K562 (cell line): ENCODE measurements around the gene LEPR. TPM values are rescaled to one million over a fixed set of nuclear protein-coding genes. Genes with fewer than 3 reads are reported as not detected.

ENCODE experiments used
- ATAC-seq: fragments of 200-7000 bp; cut with Tn5 transposase; 3 replicates; pipeline ENCODE4 v1.9.1; 2020; ENCODE audit warnings: moderate library complexity
- BruUV-seq: library from RNA; stranded (reverse); fragments of 400-500 nt; replicated peaks from 2 replicates; lab custom pipeline; 2021; lab: Mats Ljungman, UMichigan
- CTCF ChIA-PET: fragments of 300-600 bp; formaldehyde crosslinking; extraction: SDS; loops from one replicate; lab custom pipeline; 2021; ENCODE audit warnings: low intra/inter-chr PET ratio; lab: Yijun Ruan, JAX
- POLR2A ChIA-PET: fragments of 300-600, 350-650 bp; sonication (Branson Sonifier 250); formaldehyde crosslinking; extraction: SDS; loops from one replicate; lab custom pipeline; 2021; ENCODE audit warnings: antibody characterized with exemption, inconsistent platforms; lab: Yijun Ruan, JAX
- DNase-seq, 4 experiments: peaks; one replicate each; pipeline versions ENCODE4 v3.0.0 to v3.0.0-alpha.2; 2011 to 2018; ENCODE audit warnings: low spot score in 3 of 4, mixed read lengths in 3 of 4; ENCODE audit errors: extremely low read depth in 1 of 4
- FAIRE-seq: peaks from 2 replicates; lab custom pipeline; 2011; peaks lifted over from hg19 to GRCh38; lab: Jason Lieb, UNC
- H2AFZ ChIP-seq: 2 replicates; pipeline ENCODE4 v1.6.0; 2011; ENCODE audit warnings: low read depth, low read length, control low read depth, inconsistent platforms
- H3K27ac ChIP-seq: fragments of 200-600 bp; 3 replicates; pipeline ENCODE4 v1.8.0; 2011; ENCODE audit warnings: low read depth, mild to moderate bottlenecking, control low read depth, inconsistent platforms, low read length, moderate library complexity, mixed read lengths; ENCODE audit errors: extremely low read depth
- H3K27me3 ChIP-seq, 2 experiments: fragments of 300-600 bp in 1 of 2; 2 replicates in 1 of 2; 3 replicates in 1 of 2; pipeline versions ENCODE4 v1.6.0 to v1.8.0; 2011; ENCODE audit warnings: inconsistent platforms in 2 of 2, low read length in 2 of 2, mild to moderate bottlenecking in 1 of 2, mixed read lengths in 1 of 2, moderate library complexity in 1 of 2; ENCODE audit not compliant: control insufficient read depth in 2 of 2, insufficient read depth in 2 of 2
- H3K36me3 ChIP-seq: fragments of 300-600 bp; 3 replicates; pipeline ENCODE4 v1.8.0; 2011; ENCODE audit warnings: mild to moderate bottlenecking, low read length, inconsistent platforms; ENCODE audit not compliant: control insufficient read depth, insufficient read depth
- H3K4me1 ChIP-seq, 2 experiments: fragments of 200-600 bp in 1 of 2; replicated peaks in 1 of 2; 2 replicates in 1 of 2; 3 replicates in 1 of 2; pipeline versions ENCODE4 v1.5.1 to v1.8.0; 2011; ENCODE audit warnings: inconsistent platforms in 2 of 2, low read length in 2 of 2, mild to moderate bottlenecking in 1 of 2, mixed read lengths in 1 of 2, moderate library complexity in 1 of 2; ENCODE audit not compliant: control insufficient read depth in 2 of 2, insufficient read depth in 2 of 2
- H3K4me2 ChIP-seq: 2 replicates; pipeline ENCODE4 v1.6.1; 2011; ENCODE audit warnings: low read length, control low read depth, inconsistent platforms, mixed read lengths; ENCODE audit not compliant: insufficient read depth
- H3K4me3 ChIP-seq: fragments of 200-600 bp; sonication (generic), shearing (Covaris generic); 2 replicates; pipeline ENCODE4 v1.5.1; 2016; ENCODE audit warnings: control low read depth, inconsistent platforms
- H3K79me2 ChIP-seq: fragments of 200-600 bp; 3 replicates; pipeline ENCODE4 v1.8.0; 2011; ENCODE audit warnings: low read length, inconsistent platforms; ENCODE audit not compliant: control insufficient read depth, insufficient read depth
- H3K9ac ChIP-seq, 2 experiments: 2 replicates each; pipeline versions ENCODE4 v1.6.0 to v1.6.1; 2011; ENCODE audit warnings: low read depth in 2 of 2, low read length in 2 of 2, control low read depth in 1 of 2, inconsistent platforms in 1 of 2, mild to moderate bottlenecking in 1 of 2, mixed read lengths in 1 of 2; ENCODE audit not compliant: insufficient read depth in 1 of 2
- H3K9me1 ChIP-seq: one replicate; pipeline ENCODE4 v1.6.0; 2011; ENCODE audit warnings: inconsistent platforms, mild to moderate bottlenecking, low read length, moderate library complexity; ENCODE audit not compliant: control insufficient read depth, insufficient read depth
- H3K9me3 ChIP-seq: replicated peaks from 2 replicates; pipeline ENCODE4 v1.5.1; 2011; ENCODE audit warnings: low read depth, low read length, inconsistent platforms; ENCODE audit not compliant: control insufficient read depth, insufficient read depth
- H4K20me1 ChIP-seq: replicated peaks from 2 replicates; pipeline ENCODE4 v1.6.1; 2011; ENCODE audit warnings: low read length, inconsistent platforms, mixed read lengths; ENCODE audit not compliant: control insufficient read depth, insufficient read depth
- ADNP ChIP-seq: fragments of 200-800 bp; sonication (Bioruptor generic); IDR thresholded peaks from 2 replicates; pipeline ENCODE4 v1.6.1; 2016; ENCODE audit warnings: missing genetic modification characterization, missing compliant biosample characterization
- ATF1 ChIP-seq, 2 experiments: fragments of 450-650 bp in 1 of 2; IDR thresholded peaks; 2 replicates each; pipeline ENCODE4 v1.6.1; 2016; ENCODE audit warnings: missing compliant biosample characterization in 1 of 2, missing genetic modification characterization in 1 of 2
- CBFA2T2 ChIP-seq: fragments of 450-650 bp; conservative IDR thresholded peaks from 2 replicates; pipeline ENCODE4 v1.6.1; 2017; ENCODE audit warnings: mild to moderate bottlenecking
- ETS1 ChIP-seq: conservative IDR thresholded peaks from 2 replicates; pipeline ENCODE4 v1.6.1; 2011; ENCODE audit warnings: low read depth, mild to moderate bottlenecking, low read length; ENCODE audit not compliant: control insufficient read depth
- GABPA ChIP-seq: fragments of 200-800 bp; sonication (Bioruptor generic); conservative IDR thresholded peaks from 2 replicates; pipeline ENCODE4 v1.6.1; 2016; ENCODE audit warnings: low read depth, missing genetic modification characterization, missing compliant biosample characterization
- PRMT5 ChIP-seq: sonication (generic); formaldehyde crosslinking; IDR thresholded peaks from 2 replicates; pipeline ENCODE4 v1.5.0; 2020; ENCODE audit warnings: missing genetic modification reagents
- RBFOX2 ChIP-seq: fragments of 200-400 bp; formaldehyde crosslinking; IDR thresholded peaks from 2 replicates; pipeline ENCODE4 v1.6.1; 2017; ENCODE audit warnings: low read depth, mild to moderate bottlenecking, low read length, moderate library complexity
- RNF2 ChIP-seq: sonication (generic); IDR thresholded peaks from 2 replicates; pipeline ENCODE4 v1.6.1; 2016
- SMARCC2 ChIP-seq: fragments of 450-650 bp; IDR thresholded peaks from 2 replicates; pipeline ENCODE4 v1.6.1; 2017; ENCODE audit warnings: antibody characterized with exemption, moderate library complexity, mild to moderate bottlenecking, low read depth
- SNRNP70 ChIP-seq: fragments of 200-400 bp; formaldehyde crosslinking; optimal IDR thresholded peaks from 2 replicates; pipeline ENCODE3; 2017; ENCODE audit warnings: low read depth, low read length
- TAF7 ChIP-seq: fragments of 450-650 bp; IDR thresholded peaks from 2 replicates; pipeline ENCODE4 v1.6.1; 2016; ENCODE audit warnings: missing genetic modification characterization, missing compliant biosample characterization
- WGBS: fragments of 100-300 bp; shearing (Covaris generic); methylation state at CpG from one replicate; pipeline ENCODE4 v1.1.6; 2016; ENCODE audit warnings: low coverage, mixed read lengths; ENCODE audit not compliant: insufficient coverage; ENCODE audit errors: missing lambda C conversion rate; 5-methylcytosine and 5-hydroxymethylcytosine counted together
- in situ Hi-C: fragments of 300-500 bp; cut with MboI; formaldehyde crosslinking; loops from 4 replicates; pipeline ENCODE4 v1.15.0; 2018; ENCODE audit warnings: inconsistent platforms, mixed read lengths
- intact Hi-C: fragments of 100-400 bp; cut with micrococcal nuclease; formaldehyde crosslinking; loops from 2 replicates; pipeline ENCODE4 v1.14.2; 2022
- polyA plus RNA-seq, 8 experiments: library from polyadenylated mRNA; depleted of rRNA in 4 of 8; stranded (reverse) in 5 of 8; unstranded in 3 of 8; fragments of >200 nt; fragmentation: Nextera tagmentation in 2 of 8; fragmentation: Illumina TruSeq in 1 of 8; extraction: Ambion mirVana in 2 of 8; extraction: Trizol in 1 of 8; gene quantifications; 2 replicates each; pipeline versions ENCODE4 v1.2.1 to v1.2.3, GENCODE V29; 2011 to 2014; ENCODE audit warnings: inconsistent platforms in 1 of 8, missing spikeins in 1 of 8
- total RNA-seq, 7 experiments: library from RNA; depleted of rRNA in 6 of 7; stranded (reverse); fragments of >200 nt in 6 of 7; fragmentation: Illumina TruSeq in 2 of 7; extraction: Trizol in 2 of 7; gene quantifications; 2 replicates each; pipeline versions ENCODE4 v1.2.1 to v1.2.3, GENCODE V29; 2011 to 2021; ENCODE audit warnings: low replicate concordance in 1 of 7
- TF ChIP-seq, protein P1 (sequence below), 2 experiments: fragments of 450-650 bp in 1 of 2; sonication (generic) in 1 of 2; formaldehyde crosslinking in 1 of 2; IDR thresholded peaks in 1 of 2; conservative IDR thresholded peaks in 1 of 2; 2 replicates each; pipeline versions ENCODE4 v1.6.1 to v1.8.1; 2016 to 2023; ENCODE audit warnings: mild to moderate bottlenecking in 2 of 2, moderate library complexity in 2 of 2, inconsistent platforms in 1 of 2, missing genetic modification reagents in 1 of 2

LEPR gene
- total and polyA plus RNA-seq, 9 of the 15 experiments (the other 6 are each of a cell fraction or from before 2014, with no cell fraction given): 12.2 to 111 (median 43.1) TPM

DNA sequence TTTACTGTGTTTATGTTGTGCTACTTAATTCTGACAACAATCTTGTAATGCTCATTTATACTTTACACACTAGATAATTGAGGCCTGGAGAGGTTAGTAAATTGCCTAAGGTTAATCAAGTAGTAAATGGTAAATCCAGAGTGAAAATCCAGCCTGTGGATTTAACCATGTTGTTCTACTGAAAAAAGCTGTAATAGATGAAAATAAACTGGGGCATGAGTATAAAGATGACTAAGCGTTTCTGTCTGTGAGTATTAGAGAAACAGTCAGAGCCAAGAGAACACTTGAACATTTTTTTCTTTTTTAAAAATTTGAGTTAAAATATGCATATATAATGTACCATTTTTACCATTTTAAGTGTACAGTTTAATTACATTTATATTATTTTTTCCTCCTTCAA is 47.9 kb upstream of the LEPR start (continued):
- TF ChIP-seq TAF7 (tag) (no peak), ATF1 (CRISPR knock-in tag; IDR thresholded peaks at IDR 0.05) (no peak), ATF1 (tag; IDR thresholded peaks at IDR 0.05) (0 out of 2 replicates have a peak, but pooled peaks have one; percentile 15), SMARCC2 (peak; percentile 60; the same call in 1 of the 2 replicates), ADNP (tag) (peak; percentile 36; the same call in 1 of the 2 replicates), PRMT5 (CRISPR knock-in tag) (no peak)
- TF ChIP-seq, protein P1, sequence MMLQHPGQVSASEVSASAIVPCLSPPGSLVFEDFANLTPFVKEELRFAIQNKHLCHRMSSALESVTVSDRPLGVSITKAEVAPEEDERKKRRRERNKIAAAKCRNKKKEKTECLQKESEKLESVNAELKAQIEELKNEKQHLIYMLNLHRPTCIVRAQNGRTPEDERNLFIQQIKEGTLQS (IDR thresholded peaks at IDR 0.05): 0 out of 2 replicates have a peak, but pooled peaks have one; percentile 17
- TF ChIP-seq, protein P1 (CRISPR knock-in tag; conservative IDR thresholded peaks at IDR 0.05): no peak
- TF ChIP-seq, all 486 proteins: peak for 19

DNA sequence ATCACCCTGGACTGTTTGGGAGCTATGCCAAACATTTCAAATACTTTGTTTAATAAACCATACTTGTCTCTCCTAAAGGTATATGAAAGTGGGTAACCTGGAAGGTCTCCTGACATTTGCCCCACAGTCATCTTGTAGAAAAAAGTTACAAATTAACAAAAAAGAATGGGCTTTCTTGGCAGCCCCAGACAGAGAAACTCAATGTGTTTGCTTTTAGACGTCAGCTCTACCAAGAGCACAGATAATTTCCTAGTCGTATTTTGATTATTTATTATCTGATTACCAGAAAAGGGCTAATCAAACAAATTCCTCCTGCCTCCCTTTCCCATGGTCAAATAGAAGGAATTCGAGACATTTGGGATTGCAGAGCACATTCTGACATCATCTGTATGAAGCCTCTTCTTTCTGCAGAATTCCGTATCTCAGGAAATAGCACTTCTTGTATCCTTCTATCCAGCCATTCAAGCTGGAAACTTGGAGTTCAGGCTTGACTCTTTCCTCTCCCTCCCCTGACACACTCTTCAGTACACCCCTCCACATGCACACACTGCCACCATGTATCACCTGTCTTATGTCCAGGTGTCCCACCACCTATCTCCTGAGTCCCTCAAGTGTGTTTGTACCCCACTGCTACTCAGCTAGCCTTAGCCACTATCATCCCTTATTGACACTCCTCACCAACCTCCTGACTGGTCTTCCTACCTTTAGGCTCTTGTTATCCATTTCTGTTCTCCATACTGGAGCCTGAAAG is 42.8 kb upstream of the LEPR start:
- peaks cover 0 to 12% of the 10 kb centered on the region in 2 experiments; a peak in 2 of 5 replicates for H3K4me1 ChIP-seq
- WGBS: 77% methylated on average over 4 of the region's 4 CpGs
- ChIA-PET POLR2A (interaction anchor here (0.6 kb wide), 1 partner anchor 1931 kb away, joined by 4 read pairs; no protein-coding TSS in a partner anchor), CTCF (no interaction called here)
- BruUV-seq: no TSS peak
- intact Hi-C loops (loop anchor here (5.0 kb wide), 1 partner anchor 65 kb away; no protein-coding TSS in a partner anchor), in situ Hi-C loops (no loop called here)
- no peaks in the 10 kb centered on the region for H4K20me1 ChIP-seq
- H3K27ac ChIP-seq: no peak overlapping the region; the same call in 2 of the 3 replicates
- H3K4me2 ChIP-seq: no peak overlapping the region
- DNase-seq: no peak
- TF ChIP-seq SNRNP70 (no peak), RNF2 (no peak), GABPA (tag) (no peak), ETS1 (no peak), CBFA2T2 (no peak), RBFOX2 (no peak)
- H2AFZ ChIP-seq: no peak overlapping the region
- H3K9ac ChIP-seq: no peak overlapping the region
- peaks cover 42% of the 10 kb centered on the region for H3K79me2 ChIP-seq
- peaks cover 51% of the 10 kb centered on the region for H3K36me3 ChIP-seq
- H3K9me1 ChIP-seq: no peaks in the 10 kb centered on the region
- ATAC-seq: peak; percentile 65
- H3K4me3 ChIP-seq: no peak overlapping the region
- no peaks in the 10 kb centered on the region for H3K27me3 ChIP-seq
- peak; percentile 37 for FAIRE-seq
- H3K9me3 ChIP-seq: no peaks in the 10 kb centered on the region
